ENCODE measurements around the gene SYTL1.
A peak's percentile ranks its signal among the peaks of the same experiment; 100 is the strongest.

The SYTL1 gene

DNA sequence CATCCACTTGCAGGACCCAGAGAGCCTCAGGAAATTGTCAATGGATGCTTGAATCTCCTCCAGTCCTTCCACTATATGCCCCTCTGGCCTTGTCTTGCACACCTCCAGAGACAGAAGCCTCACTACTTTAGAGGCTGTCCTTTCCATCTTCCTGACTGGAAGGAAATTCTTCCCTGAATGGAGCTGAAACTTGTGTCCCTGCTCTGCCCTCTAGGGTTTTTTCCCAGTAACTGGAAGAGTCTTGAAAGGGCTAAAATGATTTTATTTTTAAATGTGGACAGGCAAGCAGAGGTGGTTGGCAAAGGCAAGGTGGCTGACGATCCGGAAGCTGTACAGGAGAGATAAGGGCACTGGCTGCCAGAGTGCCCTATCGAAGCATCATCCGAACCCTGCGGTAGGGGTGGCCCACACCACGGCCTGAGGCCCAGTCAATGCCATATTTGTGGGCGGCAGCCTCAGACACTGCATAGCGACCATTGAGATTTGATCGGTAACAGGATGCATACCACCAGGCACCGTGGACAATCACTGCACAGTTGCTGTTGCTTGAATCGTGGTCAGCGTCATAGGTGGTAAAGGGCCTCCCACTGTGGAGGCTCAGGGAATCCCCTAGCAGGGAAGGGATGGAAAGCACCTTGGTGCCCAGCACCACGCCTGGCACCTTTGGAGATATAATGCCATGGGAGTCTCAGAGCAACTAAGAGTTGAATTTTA lies 27.2 kb downstream of the SYTL1 start:
- Histone ChIP-seq H3K27me3 (ENCODE audit: insufficient read depth, poor library complexity, severe bottlenecking) (no peaks in the 10 kb centered on the region), H3K27ac (replicated peaks) (no peak overlapping the region; the same call in 1 of the 2 replicates), H3K4me3 (replicated peaks; ENCODE audit: insufficient read depth, low read length) (no peak overlapping the region)
- no peak for TF ChIP-seq GABPA (IDR thresholded peaks at IDR 0.05; ENCODE audit: low read depth)
- TF ChIP-seq SPI1 (IDR thresholded peaks at IDR 0.05; ENCODE audit: borderline replicate concordance, low read depth) = no peak
- TF ChIP-seq, protein P1, sequence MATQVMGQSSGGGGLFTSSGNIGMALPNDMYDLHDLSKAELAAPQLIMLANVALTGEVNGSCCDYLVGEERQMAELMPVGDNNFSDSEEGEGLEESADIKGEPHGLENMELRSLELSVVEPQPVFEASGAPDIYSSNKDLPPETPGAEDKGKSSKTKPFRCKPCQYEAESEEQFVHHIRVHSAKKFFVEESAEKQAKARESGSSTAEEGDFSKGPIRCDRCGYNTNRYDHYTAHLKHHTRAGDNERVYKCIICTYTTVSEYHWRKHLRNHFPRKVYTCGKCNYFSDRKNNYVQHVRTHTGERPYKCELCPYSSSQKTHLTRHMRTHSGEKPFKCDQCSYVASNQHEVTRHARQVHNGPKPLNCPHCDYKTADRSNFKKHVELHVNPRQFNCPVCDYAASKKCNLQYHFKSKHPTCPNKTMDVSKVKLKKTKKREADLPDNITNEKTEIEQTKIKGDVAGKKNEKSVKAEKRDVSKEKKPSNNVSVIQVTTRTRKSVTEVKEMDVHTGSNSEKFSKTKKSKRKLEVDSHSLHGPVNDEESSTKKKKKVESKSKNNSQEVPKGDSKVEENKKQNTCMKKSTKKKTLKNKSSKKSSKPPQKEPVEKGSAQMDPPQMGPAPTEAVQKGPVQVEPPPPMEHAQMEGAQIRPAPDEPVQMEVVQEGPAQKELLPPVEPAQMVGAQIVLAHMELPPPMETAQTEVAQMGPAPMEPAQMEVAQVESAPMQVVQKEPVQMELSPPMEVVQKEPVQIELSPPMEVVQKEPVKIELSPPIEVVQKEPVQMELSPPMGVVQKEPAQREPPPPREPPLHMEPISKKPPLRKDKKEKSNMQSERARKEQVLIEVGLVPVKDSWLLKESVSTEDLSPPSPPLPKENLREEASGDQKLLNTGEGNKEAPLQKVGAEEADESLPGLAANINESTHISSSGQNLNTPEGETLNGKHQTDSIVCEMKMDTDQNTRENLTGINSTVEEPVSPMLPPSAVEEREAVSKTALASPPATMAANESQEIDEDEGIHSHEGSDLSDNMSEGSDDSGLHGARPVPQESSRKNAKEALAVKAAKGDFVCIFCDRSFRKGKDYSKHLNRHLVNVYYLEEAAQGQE (IDR thresholded peaks at IDR 0.05; ENCODE audit: insufficient replicate concordance, low read depth) = no peak
- peak in 1 of 2 experiments; percentile 18 for DNase-seq (ENCODE audit: low read depth in 1 of 2, low spot score in 1 of 2)

DNA sequence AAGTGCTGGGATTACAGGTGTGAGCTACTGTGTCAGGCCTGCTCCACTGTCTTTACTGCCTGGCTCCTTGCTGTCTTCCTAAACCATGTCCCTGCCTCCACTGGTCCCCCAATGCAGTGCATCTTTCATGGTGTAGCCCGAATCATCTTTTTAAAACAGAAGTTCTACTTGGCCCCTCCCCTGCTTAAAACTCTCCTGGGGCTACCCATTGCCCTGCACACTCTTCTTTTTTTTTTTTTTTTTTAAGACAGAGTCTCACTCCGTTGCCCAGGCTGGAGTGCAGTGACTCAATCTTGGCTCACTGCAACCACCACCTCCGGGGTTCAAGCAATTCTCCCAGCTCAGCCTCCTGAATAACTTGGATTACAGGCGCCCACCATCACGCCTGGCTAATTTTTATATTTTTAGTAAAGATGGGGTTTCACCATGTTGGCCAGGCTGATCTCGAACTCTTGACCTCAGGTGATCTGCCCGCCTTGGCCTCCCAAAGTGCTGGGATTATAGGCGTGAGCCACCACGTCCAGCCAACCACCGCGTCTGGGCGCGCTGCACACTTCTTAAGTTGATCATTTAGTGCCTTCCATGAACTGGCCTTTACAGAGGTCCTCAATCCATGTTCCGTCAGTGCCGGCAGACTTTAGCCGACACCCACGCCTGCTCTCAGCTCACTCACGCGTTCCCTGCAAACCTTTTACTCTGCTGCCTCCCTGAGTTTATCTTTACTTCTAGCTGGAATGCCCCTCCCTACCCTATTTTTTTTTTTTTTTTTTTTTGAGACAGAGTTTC lies 30.4 kb downstream of the SYTL1 start:
- TF ChIP-seq, protein P1 (IDR thresholded peaks at IDR 0.05; ENCODE audit: insufficient replicate concordance, low read depth) = no peak
- TF ChIP-seq POLR2AphosphoS5 (IDR thresholded peaks at IDR 0.05; ENCODE audit: low read depth) (no peak), SPI1 (IDR thresholded peaks at IDR 0.05; ENCODE audit: borderline replicate concordance, low read depth) (no peak), GABPA (IDR thresholded peaks at IDR 0.05; ENCODE audit: low read depth) (no peak)
- TF ChIP-seq, protein P2, sequence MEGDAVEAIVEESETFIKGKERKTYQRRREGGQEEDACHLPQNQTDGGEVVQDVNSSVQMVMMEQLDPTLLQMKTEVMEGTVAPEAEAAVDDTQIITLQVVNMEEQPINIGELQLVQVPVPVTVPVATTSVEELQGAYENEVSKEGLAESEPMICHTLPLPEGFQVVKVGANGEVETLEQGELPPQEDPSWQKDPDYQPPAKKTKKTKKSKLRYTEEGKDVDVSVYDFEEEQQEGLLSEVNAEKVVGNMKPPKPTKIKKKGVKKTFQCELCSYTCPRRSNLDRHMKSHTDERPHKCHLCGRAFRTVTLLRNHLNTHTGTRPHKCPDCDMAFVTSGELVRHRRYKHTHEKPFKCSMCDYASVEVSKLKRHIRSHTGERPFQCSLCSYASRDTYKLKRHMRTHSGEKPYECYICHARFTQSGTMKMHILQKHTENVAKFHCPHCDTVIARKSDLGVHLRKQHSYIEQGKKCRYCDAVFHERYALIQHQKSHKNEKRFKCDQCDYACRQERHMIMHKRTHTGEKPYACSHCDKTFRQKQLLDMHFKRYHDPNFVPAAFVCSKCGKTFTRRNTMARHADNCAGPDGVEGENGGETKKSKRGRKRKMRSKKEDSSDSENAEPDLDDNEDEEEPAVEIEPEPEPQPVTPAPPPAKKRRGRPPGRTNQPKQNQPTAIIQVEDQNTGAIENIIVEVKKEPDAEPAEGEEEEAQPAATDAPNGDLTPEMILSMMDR (IDR thresholded peaks at IDR 0.05; ENCODE audit: insufficient read depth, low read length) = no peak
- H3K4me3 ChIP-seq (replicated peaks; ENCODE audit: insufficient read depth, low read length) = no peak overlapping the region
- H3K27me3 ChIP-seq (ENCODE audit: insufficient read depth, poor library complexity, severe bottlenecking) = no peaks in the 10 kb centered on the region
- DNase-seq (ENCODE audit: low read depth in 1 of 2, low spot score in 1 of 2) = no peak
- H3K27ac ChIP-seq (replicated peaks) = no peak overlapping the region

DNA sequence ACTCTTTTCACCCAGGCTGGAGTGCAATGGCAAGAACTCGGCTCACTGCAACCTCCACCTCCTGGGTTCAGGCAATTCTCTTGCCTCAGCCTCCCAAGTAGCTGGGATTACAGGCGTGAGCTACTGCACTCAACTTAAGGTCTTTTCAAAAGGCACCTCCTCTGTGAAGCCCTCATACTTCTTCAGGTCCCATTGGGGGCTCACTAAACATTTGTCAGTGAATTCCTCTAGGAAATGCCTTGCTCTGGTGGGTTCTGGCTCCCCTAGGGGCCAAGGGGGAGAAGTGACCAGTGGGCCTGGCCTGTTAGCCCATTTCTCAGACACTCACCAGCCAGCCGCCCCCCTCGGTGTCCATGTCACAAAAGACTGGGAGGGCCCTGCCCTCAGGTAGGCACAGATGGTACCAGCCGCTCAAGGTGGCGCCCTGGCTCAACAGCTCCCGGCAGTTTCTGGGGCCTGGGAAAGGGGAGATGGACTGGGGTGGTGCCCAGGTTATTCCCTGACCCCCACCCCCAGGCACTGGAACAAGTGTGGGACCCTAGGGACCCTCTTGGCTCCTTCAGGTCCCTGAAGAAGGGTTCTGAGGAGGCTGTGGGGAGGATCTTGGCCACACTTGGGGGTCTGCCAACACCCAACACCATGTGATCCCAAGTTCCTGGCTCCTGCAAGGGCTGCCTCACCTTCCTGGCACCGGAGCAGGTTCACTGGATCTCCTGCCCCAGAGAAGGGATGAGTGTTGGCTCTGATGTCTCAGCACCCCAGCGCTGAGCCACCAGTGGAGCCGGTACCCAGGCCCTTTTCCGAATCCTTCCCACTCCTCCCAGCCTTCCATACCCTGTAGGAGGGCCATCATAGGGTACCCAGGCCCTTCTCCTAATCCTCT lies 31.2 kb downstream of the SYTL1 start:
- no peaks in the 10 kb centered on the region for H3K27me3 ChIP-seq (ENCODE audit: insufficient read depth, poor library complexity, severe bottlenecking)
- H3K27ac ChIP-seq (replicated peaks) = no peak overlapping the region
- no peak overlapping the region for H3K4me3 ChIP-seq (replicated peaks; ENCODE audit: insufficient read depth, low read length)
- no peak for DNase-seq (ENCODE audit: low read depth in 1 of 2, low spot score in 1 of 2)
- TF ChIP-seq, protein P2 (IDR thresholded peaks at IDR 0.05; ENCODE audit: insufficient read depth, low read length) = no peak
- TF ChIP-seq POLR2AphosphoS5 (IDR thresholded peaks at IDR 0.05; ENCODE audit: low read depth) = no peak
- TF ChIP-seq, protein P1 (IDR thresholded peaks at IDR 0.05; ENCODE audit: insufficient replicate concordance, low read depth) = no peak
- no peak for TF ChIP-seq GABPA (IDR thresholded peaks at IDR 0.05; ENCODE audit: low read depth)
- no peak for TF ChIP-seq SPI1 (IDR thresholded peaks at IDR 0.05; ENCODE audit: borderline replicate concordance, low read depth)

Data from HL-60 (cell line).